ENCODE data around the gene GALNT5.

DNA sequence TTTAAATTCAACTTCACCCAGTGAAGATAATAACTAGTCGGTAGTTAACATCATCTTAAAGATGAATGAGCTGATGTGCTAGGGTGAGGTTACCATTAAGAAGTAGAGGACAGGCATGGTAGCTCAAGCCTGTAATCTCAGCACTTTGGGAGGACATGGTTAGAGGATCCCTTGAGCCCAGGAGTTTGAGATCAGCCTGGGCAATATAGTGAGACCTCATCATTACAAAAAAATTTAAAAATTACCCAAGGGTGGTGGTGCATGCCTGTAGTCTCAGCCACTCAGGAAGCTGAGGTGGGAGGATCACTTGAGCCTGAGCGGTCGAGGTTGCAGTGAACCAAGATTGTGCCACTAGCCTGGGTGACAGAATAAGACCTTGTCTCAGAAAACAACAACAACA is 4.7 kb downstream of the GALNT5 start:
- TF ChIP-seq POLR2A (IDR thresholded peaks at IDR 0.05), result no peak
- TF ChIP-seq, protein P1, sequence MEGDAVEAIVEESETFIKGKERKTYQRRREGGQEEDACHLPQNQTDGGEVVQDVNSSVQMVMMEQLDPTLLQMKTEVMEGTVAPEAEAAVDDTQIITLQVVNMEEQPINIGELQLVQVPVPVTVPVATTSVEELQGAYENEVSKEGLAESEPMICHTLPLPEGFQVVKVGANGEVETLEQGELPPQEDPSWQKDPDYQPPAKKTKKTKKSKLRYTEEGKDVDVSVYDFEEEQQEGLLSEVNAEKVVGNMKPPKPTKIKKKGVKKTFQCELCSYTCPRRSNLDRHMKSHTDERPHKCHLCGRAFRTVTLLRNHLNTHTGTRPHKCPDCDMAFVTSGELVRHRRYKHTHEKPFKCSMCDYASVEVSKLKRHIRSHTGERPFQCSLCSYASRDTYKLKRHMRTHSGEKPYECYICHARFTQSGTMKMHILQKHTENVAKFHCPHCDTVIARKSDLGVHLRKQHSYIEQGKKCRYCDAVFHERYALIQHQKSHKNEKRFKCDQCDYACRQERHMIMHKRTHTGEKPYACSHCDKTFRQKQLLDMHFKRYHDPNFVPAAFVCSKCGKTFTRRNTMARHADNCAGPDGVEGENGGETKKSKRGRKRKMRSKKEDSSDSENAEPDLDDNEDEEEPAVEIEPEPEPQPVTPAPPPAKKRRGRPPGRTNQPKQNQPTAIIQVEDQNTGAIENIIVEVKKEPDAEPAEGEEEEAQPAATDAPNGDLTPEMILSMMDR (IDR thresholded peaks at IDR 0.05), result no peak
